ENCODE measurements around the gene ATP1B2.

DNA sequence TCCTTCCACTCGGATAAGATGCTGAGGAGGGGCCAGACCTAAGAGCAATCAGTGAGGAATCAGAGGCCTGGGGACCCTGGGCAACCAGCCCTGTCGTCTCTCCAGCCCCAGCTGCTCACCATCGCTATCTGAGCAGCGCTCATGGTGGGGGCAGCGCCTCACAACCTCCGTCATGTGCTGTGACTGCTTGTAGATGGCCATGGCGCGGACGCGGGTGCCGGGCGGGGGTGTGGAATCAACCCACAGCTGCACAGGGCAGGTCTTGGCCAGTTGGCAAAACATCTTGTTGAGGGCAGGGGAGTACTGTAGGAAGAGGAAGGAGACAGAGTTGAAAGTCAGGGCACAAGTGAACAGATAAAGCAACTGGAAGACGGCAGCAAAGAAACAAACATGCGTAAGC is 24.2 kb downstream of the ATP1B2 start:
- TF ChIP-seq, protein P1, sequence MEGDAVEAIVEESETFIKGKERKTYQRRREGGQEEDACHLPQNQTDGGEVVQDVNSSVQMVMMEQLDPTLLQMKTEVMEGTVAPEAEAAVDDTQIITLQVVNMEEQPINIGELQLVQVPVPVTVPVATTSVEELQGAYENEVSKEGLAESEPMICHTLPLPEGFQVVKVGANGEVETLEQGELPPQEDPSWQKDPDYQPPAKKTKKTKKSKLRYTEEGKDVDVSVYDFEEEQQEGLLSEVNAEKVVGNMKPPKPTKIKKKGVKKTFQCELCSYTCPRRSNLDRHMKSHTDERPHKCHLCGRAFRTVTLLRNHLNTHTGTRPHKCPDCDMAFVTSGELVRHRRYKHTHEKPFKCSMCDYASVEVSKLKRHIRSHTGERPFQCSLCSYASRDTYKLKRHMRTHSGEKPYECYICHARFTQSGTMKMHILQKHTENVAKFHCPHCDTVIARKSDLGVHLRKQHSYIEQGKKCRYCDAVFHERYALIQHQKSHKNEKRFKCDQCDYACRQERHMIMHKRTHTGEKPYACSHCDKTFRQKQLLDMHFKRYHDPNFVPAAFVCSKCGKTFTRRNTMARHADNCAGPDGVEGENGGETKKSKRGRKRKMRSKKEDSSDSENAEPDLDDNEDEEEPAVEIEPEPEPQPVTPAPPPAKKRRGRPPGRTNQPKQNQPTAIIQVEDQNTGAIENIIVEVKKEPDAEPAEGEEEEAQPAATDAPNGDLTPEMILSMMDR (conservative IDR thresholded peaks at IDR 0.05), result no peak
- no peak for TF ChIP-seq EZH2 (IDR thresholded peaks at IDR 0.05; ENCODE audit: low read depth)
